Measurements from ENCODE around the gene PDE6B. TPM values are rescaled to one million over a fixed set of nuclear protein-coding genes. Genes with fewer than 3 reads are reported as not detected.
"Not testable (repeated sequence)": the region's sequence is repeated elsewhere in the genome, so short reads cannot be mapped to it uniquely, and the experiment has no call there.

PDE6B gene
- total RNA-seq, 1 donor from 2014 or later, result 12.5 TPM

DNA sequence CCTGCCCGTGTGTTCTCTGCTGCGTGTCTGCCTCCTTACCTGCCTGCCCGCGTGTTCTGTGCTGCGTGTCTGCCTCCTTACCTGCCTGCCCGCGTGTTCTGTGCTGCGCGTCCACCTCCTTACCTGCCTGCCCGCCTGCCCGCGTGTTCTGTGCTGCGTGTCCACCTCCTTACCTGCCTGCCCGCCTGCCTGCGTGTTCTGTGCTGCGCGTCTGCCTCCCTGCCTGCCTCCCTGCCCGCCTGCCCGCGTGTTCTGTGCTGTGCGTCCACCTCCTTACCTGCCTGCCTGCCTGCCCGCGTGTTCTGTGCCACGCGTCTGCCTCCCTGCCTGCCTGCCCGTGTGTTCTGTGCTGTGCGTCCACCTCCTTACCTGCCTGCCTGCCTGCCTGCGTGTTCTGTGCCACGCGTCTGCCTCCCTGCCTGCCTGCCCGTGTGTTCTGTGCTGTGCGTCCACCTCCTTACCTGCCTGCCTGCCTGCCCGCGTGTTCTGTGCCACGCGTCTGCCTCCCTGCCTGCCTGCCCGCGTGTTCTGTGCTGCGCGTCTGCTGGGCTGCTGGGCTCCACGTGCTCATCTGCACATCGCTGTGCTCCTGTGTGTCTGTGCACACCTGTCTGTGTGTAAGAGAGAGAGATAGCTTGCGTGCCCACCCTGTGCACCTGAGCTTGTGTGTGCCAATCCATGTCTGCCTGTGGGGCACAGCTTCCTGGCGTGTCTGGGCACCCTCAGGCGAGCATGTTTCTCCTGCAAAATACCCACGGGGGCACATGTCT, 9.9 kb downstream of the PDE6B start:
- intact Hi-C loops (cut with micrococcal nuclease), result not testable (repeated sequence)

DNA sequence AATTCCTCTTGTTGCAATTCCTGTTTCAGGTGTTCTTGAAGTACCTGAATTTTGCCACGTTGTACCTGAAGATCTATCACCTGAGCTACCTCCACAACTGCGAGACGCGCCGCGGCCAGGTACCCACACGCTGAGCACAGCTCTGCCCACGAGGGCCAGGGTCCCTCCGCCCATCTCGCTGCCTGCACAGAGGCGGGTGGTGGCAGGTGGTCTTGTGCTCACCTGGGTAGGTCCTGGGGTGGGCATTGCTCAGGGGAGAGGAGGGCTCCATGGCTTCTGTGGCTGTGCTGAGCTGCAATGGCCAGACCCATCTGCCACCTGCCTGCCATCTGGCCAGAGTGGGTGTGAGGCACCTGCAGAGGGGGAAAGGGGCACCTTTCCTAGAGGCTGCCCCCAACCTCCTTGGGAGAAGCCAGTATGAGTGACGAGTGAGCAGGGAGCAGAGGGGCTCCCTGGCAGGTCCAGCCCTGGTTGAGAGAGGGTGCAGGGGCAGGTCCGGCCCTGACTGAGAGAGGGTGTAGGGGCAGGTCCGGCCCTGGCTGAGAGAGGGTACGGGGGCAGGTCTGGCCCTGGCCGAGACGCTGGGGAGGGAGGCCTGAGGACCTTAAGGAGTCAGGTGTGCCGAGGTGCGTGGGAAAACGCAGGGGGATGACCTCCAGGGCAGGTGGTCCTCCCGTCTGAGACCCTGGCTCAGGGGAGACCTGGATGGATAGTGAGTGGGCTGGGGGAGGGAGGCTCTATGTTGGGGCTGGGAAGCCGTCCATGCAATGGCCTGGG, 10.7 kb downstream of the PDE6B start:
- intact Hi-C loops (cut with micrococcal nuclease), result no loop called here

DNA sequence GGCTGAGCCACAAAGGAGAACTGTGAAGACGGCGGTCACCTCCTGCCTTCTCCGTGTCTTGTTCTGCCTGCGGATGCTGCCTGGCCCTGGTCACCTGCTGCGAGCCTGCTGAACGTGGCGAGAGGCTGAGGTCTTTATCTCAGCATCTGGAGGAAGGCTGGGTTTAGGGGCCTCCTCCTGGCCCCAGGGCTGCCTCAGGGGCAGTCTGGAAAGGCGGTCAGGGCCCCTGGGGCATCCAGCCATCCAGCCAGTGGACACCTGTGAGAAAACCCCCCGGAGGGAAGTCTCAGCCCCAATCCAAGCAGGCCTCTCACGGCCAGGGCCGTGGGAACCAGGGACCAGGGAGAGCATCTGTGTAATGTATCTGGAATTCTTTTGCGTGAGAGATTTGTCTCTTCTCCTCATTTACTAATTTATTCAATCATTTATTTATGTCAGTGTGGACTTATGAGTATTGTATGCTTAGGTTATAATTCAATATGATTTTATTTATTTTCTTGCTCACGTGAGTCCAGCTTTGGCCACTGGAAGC, 11.3 kb downstream of the PDE6B start:
- intact Hi-C loops (cut with micrococcal nuclease), result no loop called here

DNA sequence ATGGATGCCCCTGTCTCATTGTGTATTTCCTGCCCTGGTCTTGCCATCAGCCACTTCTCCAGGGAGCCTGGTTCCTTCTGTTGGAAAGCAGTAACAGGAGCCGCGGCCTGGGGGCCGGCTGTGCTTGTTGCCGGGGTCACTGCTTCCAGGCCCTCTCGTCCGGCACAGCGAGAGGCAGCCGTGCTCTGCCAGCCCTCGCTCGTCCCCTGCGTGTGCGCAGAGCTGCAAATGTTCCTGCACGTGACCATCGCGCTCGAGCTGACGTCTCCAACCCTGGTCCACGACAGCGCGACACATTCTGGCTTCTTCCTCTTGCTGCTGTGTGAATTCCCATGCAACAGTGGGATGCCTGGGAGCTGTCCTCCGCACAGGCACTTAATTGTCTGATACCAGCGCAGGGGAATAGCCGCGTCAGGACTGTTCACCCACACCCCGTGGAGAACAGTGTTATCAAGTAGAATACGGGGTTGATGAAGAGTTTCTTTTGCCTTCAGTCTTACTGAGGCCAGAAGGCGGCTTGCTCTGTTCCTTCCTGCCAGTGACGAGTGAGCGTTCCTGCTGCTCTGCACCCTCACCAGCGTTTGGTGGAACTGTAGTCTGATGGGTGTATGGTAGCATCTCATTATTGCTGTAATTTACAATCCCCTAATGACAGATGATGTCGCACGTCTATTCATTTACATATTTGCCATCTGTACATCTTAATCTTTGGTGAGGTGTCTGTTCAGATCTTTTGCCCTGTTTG, 12.3 kb downstream of the PDE6B start:
- intact Hi-C loops (cut with micrococcal nuclease), result no loop called here

DNA sequence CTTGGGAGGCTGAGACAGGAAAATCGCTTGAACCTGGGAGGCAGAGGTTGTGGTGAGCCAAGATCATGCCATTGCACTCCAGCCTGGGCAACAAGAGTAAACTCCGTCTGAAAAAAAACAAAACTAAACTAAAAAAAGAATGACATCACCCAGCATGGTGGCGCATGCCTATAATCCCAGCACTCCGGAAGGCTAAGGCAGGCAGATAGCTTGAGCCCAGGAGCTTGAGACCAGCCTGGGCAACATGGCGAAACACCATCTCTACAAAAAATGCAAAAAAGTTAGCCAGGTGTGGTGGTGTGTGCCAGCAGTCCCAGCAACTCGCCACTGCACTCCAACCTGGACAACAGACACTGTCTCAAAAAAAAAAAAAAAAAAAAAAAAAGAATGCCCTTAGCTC, 17.0 kb downstream of the PDE6B start:
- intact Hi-C loops (cut with micrococcal nuclease), result not testable (repeated sequence)

DNA sequence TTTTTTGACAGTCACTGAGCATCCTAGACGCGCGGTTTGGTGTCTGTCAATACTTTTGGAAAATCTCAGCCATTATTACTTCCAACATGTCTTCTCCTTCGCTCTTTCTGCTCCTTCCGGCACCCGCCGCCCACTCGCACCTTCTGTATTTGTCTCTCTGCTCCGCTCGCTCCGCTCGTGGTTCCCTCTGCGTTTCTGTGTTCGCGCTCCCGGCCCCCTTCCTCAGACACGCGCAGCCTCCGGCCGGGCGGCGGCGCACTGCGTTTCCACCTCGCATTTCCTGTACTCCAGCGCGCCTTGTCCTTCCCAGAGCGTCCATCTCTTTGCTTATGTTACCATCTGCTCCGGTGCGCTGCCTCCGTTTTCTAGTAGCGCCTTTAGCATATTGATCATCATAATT, 21.1 kb downstream of the PDE6B start:
- intact Hi-C loops (cut with micrococcal nuclease), result no loop called here

DNA sequence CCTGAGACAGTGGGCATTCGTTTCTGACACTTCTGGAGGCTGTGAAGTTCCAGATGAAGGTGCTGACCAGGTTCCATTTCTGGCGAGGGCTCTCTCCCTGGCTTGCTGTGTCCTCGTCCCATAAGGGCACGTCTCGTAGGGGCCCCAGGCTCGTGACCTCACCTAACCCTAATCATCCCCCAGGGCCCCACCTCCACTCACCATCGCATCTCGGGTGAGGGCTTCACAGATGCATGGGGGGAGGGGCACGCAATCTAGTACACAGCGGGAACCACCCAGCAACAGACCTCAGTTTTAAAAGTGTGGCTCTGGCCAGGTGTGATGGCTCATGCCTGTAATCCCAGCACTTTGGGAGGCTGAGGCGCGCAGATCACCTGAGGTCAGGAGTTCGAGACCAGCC, 22.1 kb downstream of the PDE6B start:
- intact Hi-C loops (cut with micrococcal nuclease), result no loop called here

DNA sequence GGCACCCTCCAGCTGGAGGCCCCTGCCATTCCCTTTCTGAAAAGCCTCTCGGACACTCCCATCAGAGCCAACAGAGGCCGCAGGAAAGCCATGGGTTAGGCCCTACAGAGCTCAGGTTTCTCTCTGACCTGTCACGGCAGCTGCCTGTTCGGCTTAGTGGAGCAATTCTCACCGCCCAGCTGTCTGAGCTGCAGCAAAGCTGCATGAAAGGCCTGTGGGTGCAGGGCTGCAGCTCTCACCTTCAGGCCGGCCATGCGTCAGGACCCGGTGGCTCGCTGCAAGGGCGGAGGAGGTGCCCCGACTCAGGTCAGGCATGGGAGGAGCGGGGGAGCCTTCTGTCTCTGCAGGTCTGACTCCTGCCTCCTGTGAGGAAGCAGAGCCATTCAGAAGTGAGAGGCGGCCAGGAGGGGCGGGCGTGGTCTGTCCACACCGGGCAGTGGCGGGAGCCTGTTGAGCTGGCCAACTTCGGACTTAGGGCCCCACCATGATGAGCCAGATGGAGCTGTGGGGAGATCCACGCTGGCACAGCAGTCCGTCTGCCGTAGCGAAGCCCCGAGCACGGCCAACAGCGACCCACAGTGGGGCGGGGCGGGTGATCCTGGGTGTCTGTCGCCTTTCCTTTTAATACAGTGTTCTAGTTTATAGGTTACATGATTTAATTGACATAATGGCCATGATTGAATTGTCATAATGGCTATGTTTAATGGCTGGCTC, 23.4 kb downstream of the PDE6B start:
- intact Hi-C loops (cut with micrococcal nuclease), result no loop called here

DNA sequence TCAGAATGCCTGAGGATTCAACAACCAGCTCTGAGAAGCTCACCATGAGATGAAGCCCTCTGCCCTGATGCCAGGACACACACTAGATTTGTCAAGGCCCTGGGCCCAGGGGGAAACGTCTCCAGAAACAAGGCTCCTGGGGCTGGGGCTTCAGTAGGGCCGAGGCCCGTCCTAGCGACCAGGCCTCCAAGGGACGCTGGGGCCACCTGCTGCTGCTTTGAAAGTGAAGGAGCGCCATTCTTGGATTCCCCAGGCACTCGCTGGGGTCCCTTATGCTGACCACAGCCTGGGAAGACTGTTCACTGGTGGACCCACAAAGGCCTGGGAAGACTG, 23.9 kb downstream of the PDE6B start:
- intact Hi-C loops (cut with micrococcal nuclease), result no loop called here

DNA sequence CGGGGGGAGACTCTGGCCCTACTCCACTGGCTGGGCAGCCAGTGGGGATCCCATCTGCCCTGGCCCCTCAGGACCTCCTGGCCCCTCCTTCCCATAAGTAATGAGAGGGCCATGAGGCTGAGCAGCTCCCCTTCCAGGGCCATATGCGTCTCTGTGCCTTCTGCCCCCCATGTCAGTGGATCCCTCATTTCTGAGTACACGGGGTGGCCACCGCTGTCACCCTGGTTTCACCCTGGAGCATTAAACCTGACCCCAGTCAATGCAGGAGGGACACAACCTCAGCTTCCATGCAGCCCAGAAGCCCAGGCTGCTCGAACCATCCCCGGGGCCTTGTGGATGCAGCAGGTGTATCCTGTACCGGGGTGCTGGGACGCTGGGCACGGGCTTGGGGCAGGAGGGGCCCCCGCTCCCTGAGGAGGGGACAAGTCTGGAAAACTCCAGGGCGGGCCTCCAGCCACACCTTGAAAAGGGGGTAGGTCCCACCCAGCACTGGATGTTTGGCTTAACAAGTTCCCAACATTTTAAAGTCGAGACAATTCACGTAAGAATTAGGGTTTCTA, 24.5 kb downstream of the PDE6B start:
- intact Hi-C loops (cut with micrococcal nuclease), result no loop called here

DNA sequence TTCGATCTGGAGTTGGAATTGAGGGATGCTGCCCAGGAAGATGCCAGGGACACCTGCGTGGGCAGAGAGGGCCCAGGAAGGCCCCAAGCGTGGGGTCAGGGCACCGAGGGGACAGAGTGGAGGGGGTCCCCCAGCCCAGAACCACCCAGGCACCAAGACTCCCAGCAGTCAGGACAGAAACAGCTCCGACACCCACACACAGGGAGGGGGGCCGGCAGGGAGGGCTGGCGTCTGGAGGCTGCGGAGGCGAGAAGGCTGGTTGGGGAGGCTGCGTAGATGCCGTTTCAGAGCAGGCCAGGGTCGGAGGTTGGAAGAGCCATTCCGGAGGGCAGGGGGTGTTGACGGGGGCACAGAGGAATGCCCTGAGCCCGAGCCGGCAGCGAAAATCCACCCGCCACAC, 25.1 kb downstream of the PDE6B start:
- intact Hi-C loops (cut with micrococcal nuclease), result no loop called here

DNA sequence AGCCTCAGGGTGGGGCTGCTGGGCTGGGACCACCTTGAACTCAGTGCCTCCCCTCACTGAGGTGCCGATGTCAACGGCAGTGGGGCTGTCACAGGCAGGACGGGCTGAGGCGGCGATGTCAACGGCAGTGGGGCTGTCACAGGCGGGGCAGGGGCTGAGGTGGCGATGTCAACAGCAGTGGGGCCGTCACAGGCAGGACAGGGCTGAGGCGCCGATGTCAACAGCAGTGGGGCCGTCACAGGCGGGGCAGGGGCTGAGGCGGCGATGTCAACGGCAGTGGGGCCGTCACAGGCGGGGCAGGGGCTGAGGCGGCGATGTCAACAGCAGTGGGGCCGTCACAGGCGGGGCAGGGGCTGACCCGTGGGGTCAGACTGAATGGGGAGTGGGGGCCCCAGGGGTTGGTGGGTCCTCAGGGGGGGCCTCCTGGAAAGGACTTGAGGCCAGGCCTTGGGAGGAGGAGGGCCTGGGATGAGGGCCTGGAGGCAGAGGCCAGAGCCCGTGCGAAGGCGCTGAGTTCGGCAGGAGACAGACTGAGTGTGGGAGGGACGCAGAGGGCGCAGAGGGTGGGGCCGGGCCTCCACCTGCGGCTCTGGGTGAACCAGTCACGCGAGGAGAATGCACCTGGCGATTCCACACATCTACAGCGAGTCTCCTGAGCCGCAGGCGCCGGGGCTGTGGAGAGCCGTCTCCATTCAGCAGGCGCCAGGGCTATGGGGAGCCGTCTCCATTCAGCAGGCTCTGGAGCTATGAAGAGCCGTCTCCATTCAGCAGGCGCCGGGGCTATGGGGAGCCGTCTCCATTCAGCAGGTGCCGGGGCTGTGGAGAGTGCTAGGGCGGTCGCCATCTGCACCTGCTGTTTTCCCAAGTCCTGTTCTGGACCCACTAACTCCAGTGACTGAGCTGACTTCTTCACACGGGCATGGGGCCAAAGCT, 25.8 kb downstream of the PDE6B start:
- intact Hi-C loops (cut with micrococcal nuclease), result no loop called here

DNA sequence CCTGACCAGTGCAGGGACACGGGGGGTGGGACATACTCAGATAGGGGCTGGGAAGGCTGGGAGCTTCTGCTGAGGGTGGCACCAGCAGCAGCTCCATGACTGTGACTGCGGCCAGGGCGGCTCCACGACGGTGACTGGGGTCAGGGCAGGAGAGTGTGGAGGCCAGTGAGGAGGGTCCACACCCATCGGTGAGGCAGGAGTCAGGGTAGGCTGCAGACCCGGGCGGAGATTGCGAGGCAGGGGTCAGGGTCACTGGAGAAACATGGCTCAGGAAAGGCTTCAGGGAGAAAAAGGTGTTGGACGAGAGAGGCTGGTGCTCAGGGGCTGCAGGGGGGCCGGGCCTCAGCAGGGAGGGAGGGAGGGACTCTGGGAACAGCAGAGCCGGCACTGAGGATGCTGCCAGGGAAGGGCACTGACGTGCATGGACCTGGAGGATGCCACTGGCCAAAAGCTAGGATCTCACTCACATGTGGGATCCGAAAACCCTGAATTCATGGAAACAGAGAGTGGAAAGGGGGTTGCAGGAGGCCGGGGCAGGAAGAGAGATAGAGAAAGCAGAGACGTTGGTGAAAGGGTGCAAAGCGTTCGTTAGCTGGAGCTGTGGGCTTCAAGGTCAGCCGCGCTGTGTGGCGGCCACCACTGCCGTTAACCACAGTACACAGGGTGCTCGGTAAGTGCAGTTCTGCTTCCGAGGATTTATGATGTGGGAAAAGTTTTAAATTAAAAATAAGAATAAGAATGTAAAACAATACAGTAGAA, 26.7 kb downstream of the PDE6B start:
- intact Hi-C loops (cut with micrococcal nuclease), result no loop called here

DNA sequence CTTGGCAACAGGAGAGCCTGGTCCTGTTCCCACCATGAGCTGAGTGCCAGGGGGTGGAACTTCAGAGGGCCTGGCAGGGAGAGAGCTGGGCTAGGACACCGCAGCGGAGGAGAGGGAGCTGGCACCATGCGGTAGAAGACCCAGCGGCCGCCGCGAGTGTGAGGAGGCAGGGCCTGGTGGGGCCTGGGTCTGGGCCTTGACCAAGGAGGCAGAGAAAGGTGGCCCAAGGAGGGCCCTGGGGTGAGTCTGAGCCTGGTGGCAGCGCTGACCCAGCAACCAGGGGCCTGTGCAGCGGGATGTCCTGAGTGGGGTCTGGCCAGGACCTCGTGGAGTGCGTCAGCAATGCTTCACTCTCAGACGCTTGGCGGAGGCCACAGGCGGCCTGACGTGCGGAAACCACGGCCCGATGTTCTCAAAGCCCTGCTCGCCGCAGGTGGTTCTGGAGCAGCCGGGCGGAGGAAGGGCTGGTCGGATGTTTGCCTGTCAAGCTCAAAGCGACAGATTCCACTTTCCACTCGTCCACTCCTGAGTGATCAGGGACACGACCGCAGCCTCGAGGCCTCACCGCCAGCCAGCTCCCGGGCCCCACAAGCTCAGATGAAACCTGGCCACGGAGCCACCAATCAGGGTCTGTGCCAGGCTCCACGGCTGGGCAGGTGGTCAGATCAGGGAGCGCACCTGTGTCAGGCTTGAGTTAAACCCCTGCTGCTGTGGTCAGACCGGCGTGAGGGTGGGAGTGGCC, 27.9 kb downstream of the PDE6B start:
- intact Hi-C loops (cut with micrococcal nuclease), result no loop called here

DNA sequence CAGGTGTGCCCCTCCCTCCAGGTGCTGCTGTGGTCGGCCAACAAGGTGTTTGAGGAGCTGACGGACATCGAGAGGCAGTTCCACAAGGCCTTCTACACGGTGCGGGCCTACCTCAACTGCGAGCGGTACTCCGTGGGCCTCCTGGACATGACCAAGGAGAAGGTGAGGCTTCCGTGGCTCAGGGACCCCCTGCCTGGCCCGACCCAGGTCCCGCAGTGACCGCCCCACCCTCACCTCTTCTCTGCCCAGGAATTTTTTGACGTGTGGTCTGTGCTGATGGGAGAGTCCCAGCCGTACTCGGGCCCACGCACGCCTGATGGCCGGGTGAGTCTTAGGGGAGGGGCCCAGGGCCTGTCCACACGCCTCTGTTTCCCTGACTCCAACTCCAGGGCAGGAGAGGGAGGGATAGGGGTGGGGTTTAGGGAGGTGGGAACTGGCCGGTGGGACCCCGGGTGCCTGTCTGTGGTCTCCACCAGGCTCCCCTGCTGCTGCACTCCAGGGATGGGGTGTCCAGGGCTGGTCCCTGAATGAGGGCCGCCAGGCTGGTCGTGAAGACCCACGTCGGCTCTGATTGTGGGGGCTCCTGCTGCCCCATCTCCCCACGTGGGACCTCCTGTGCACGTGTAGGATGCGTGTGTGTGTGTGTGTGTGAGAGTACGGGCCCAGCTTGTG, 28.6 kb downstream of the PDE6B start:
- intact Hi-C loops (cut with micrococcal nuclease), result no loop called here

DNA sequence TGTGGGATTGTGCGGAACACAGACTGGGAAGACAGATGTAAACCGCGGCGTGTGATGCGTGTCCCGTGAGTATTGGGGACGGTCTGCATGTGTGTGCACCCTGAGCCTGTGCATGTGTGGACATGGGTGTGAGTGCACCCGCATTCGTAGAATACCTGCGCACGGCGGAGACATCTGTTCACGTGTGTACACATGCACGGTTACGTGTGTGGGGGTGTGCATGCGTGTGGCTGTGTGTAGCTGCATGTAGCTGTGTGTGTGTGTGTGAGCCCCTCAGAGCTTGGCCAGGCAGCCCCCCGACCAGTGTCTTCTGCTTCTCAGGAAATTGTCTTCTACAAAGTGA, 29.1 kb downstream of the PDE6B start:
- intact Hi-C loops (cut with micrococcal nuclease), result no loop called here

DNA sequence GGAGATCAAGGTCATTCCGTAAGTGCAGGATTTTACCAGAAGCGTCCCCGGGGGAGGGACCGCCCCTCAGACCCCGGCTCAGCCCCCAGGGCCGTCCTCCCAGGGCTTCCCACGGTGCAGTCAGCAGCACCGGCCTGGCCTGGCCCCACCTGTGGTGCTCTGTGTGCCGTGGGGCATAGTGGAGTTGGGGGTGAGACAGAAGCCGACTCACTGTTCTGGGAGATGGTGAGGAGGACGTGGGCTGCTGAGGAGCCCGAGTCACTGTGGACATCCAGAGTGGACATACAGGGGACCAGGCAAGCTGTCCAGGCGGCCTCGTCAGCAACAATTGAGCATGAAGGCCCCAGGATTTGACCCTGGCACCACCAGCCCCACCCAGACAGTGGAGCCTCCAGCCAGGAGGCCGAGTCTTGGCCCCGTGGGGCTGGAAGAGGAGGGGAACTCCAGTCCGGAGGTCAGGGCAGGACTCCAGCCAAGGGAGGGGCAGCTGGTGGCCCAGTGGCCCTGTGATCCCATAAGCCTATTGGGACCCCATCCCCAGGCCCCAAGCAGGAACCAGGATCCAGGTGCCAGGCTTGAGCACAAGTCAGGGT, 29.6 kb downstream of the PDE6B start:
- intact Hi-C loops (cut with micrococcal nuclease), result no loop called here
